HUES48 (cell line): ENCODE measurements around the gene PRR35.

Experiments
- H3K27ac ChIP-seq: one replicate; pipeline ENCODE4 v1.7.0; 2013; ENCODE audit warnings: low read depth, low read length, inconsistent platforms
- H3K27me3 ChIP-seq: 2 replicates; pipeline ENCODE4 v1.6.1; 2013; ENCODE audit warnings: mild to moderate bottlenecking, low read length; ENCODE audit not compliant: control insufficient read depth, insufficient read depth
- H3K36me3 ChIP-seq: 2 replicates; pipeline ENCODE4 v1.6.1; 2013; ENCODE audit warnings: low read length; ENCODE audit not compliant: control insufficient read depth, insufficient read depth
- H3K4me1 ChIP-seq: 2 replicates; pipeline ENCODE4 v1.6.1; 2013; ENCODE audit warnings: mild to moderate bottlenecking, low read length; ENCODE audit not compliant: control insufficient read depth, insufficient read depth
- H3K4me3 ChIP-seq: 2 replicates; pipeline ENCODE4 v1.5.1; 2013; ENCODE audit warnings: mild to moderate bottlenecking, low read depth, low read length
- H3K9ac ChIP-seq: 2 replicates; pipeline ENCODE4 v1.6.1; 2013; ENCODE audit warnings: mild to moderate bottlenecking, low read depth, low read length, moderate library complexity
- H3K9me3 ChIP-seq: 2 replicates; pipeline ENCODE4 v1.6.1; 2013; ENCODE audit warnings: low read length; ENCODE audit not compliant: control insufficient read depth, insufficient read depth

PRR35 gene

DNA sequence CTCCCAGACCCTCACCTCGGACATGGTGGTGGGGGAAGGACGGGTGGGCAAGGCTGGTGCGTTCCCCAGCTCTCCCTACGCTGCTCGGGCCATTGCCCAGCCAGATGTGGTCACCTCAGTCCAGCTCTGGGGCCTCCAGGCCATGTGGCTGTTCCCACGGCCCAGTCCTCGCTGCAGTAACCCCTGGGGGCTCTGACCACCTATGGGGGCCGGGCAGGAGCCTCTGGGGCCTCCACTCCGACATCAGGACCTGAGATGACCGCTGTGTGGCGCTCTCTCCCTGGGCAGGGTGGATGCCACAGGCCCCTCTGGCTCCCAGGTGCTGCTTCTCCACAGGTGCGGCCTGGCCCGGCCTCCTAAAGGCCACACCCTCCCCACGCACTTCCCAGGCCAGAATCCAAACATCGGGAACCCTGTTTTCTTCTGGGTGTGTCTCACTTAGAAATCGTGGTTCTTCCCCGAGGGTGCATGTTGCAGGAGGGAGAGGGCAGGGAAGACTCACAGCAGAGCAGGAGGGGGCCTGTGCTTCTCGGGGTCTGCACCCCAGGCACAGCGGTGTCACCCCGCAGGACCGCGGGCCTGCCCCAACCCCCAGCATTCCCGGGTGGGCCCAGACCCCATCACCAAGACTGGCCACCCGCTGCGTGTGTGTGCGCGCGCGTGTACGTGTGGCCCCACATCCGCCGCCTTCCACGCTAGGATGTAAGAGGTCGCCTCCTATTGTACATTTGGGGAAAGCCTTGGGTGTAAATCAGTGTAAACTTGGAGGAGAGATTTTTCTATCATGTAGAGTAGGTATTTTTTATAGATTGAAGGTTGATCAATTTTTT is 38.6 kb upstream of the PRR35 start:
- Histone ChIP-seq H3K27me3 (no peaks in the 10 kb centered on the region), H3K9ac (no peak overlapping the region), H3K9me3 (no peaks in the 10 kb centered on the region), H3K4me1 (peaks cover 7% of the 10 kb centered on the region; the same call in 1 of the 2 replicates), H3K36me3 (peaks cover 31% of the 10 kb centered on the region), H3K27ac (no peak overlapping the region), H3K4me3 (no peak overlapping the region)

DNA sequence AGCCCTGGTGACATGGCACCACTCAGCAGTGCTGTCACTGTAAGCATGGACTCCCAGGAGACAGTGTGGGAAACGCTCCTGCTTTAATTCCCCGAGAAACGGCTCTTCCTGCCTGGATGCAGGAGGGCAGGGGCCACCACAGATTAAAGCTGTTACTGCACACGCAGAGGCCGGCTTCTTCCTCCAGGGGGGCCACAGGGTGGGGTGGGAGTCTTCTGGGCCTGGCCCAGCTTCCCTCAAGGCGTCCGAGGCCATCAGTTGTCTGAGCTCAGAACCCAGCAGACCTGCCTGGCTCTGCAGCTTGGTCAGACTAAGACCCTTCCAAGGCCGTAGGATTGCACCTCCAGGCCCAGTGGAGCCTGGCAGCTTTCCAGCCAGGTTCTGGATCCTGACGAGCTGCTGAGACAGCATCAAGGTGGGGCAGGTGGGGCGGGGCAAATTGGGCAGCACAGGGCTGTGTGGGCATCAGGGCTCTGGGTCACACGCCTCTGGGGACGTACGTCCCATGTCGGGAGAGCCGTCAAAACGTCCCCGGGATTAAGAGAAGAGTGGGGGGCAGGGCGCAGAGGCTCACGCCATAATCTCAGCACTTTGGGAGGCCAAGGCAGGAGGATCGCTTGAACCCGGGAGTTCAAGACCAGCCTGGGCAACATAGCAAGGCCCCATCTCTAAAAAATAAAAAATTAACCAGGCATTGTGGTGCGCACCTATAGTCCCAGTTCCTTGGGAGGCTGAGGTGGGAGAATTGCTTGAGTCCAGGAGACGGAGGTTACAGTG is 37.7 kb upstream of the PRR35 start:
- H3K9me3 ChIP-seq = no peaks in the 10 kb centered on the region
- no peaks in the 10 kb centered on the region for H3K27me3 ChIP-seq
- no peak overlapping the region for H3K4me3 ChIP-seq
- no peak overlapping the region for H3K27ac ChIP-seq
- no peak overlapping the region for H3K9ac ChIP-seq
- H3K36me3 ChIP-seq = peaks cover 28% of the 10 kb centered on the region
- H3K4me1 ChIP-seq = peaks cover 7% of the 10 kb centered on the region; the same call in 1 of the 2 replicates

DNA sequence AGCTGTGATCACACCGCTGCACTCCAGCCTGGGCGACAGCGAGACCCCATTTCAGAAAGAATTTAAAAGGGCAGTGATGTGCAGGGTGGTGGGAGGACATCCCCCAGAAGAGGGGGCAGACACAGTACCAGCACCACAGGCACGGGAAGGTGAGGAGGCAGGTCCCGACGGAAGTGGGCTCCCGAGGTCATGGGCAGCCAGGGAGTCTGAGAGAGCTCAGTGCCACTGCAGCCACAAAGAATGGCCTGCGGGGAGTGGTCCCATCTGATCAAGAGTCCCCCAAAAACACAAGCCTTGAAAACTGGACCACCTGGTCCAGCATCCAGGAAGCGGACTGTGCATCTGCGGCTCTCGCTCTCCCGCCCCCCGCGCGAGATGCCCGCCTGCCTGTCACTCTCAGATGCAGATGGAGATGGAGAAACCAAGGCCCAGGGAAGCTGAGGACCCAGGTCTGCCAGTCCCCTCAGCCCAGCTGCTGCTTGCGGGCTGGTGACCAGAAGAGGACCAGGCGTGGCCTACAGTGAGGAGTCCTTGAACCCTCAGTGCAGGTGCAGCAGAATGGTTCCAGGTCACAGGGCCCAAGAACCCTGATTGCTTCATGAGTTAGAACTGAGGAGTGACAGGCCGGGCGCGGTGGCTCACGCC is 37.0 kb upstream of the PRR35 start:
- Histone ChIP-seq H3K36me3 (peaks cover 28% of the 10 kb centered on the region), H3K9me3 (no peaks in the 10 kb centered on the region), H3K4me1 (peaks cover 7% of the 10 kb centered on the region; the same call in 1 of the 2 replicates), H3K27ac (no peak overlapping the region), H3K9ac (no peak overlapping the region), H3K4me3 (no peak overlapping the region), H3K27me3 (no peaks in the 10 kb centered on the region)

DNA sequence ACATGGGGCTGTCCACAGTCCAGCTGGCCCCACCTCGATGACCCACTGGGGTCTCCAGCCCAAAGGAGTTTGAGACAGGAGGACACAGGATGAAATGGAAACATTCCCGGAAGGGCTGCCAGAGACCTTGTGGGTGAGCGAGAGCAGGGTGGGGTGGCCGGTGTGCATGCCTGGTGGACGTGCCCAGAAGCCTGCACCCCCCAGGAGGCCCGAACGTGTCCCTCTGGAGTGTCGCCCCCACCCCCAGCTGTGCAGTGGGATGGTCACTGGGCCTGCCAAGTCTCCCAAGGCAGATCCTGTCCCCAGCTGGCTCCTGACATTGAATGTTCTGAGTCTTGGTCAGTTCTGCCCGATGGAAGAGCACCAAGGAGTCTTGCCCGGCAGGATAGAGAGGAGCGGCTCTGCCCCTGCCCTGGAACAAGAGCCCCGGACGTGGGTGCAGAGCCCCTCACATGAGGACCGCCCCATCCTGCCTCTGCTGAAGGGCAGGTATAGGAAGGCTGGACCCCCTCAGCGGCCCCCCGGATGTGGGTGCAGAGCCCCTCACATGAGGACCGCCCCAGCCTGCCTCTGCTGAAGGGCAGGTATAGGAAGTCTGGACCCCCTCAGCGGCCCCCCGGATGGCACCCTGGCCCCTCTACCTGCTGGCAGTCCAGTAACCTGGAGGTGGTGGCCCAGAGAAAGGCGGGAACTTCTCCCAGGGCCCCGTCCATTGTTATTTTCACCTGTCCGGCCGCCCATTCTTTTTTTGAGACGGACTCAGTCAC is 35.7 kb upstream of the PRR35 start:
- no peaks in the 10 kb centered on the region for H3K9me3 ChIP-seq
- no peak overlapping the region for H3K4me3 ChIP-seq
- H3K36me3 ChIP-seq = peaks cover 19% of the 10 kb centered on the region
- peaks cover 13% of the 10 kb centered on the region; the same call in 1 of the 2 replicates for H3K4me1 ChIP-seq
- no peaks in the 10 kb centered on the region for H3K27me3 ChIP-seq
- H3K9ac ChIP-seq = no peak overlapping the region
- H3K27ac ChIP-seq = no peak overlapping the region

DNA sequence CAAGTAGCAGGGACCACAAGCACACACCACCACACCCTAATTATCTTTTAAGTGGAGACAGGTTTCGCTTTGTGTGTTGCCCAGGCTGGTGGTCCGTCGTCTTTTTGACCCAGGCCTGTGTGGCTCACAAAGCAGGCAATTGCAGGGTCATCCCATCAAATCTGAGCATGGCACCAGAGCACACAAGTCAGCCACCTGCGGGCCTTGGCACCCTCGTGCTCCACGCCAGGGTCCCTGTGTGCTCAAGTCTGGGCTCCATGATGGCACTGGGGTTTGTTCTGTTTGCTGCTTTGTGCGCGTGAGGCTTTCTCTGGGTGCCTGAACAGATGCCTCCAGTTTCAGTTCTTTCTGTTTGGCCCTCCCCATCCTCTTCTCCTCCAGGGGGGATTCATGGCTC is 35.1 kb upstream of the PRR35 start:
- no peak overlapping the region for H3K4me3 ChIP-seq
- H3K36me3 ChIP-seq = peaks cover 12% of the 10 kb centered on the region
- no peak overlapping the region for H3K9ac ChIP-seq
- H3K27me3 ChIP-seq = no peaks in the 10 kb centered on the region
- H3K9me3 ChIP-seq = no peaks in the 10 kb centered on the region
- H3K4me1 ChIP-seq = peaks cover 13% of the 10 kb centered on the region; the same call in 1 of the 2 replicates
- peak overlapping the region; percentile 3 for H3K27ac ChIP-seq

DNA sequence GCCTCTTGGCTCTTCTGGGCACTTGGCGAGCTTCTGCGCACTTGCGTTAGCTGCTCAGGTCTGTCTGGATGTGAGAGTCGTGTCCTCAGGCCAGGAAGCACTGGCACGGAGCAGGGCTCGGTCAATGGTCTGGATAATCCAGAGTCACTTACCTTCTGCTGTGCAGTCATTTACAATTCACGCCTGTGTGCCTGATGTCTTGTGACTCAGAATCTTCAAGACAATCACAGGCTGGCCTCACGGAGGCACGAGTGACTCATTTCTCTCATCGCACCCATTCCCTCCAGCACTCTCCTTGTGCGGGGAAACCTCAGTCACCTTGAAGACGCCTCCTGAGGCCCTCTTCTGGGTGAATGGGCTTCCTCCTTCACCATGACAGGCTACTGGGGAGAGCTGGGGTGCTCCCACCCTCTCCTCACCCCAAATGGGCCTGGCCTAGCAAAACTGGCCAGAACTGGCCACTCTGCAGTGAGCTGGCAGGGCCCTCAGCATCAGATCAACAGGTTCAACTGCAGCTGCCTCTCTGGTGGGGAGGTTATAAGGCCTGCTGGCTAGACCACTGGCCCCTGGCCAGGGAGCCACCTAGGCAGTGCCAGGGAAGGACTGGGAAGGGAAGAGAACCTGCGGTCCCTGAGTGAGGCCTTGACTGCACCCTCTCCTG is 34.5 kb upstream of the PRR35 start:
- H3K36me3 ChIP-seq = peaks cover 7% of the 10 kb centered on the region; the same call in 1 of the 2 replicates
- H3K4me3 ChIP-seq = peak overlapping the region; percentile 93; the same call in 1 of the 2 replicates
- H3K27me3 ChIP-seq = no peaks in the 10 kb centered on the region
- H3K4me1 ChIP-seq = peaks cover 13% of the 10 kb centered on the region; the same call in 1 of the 2 replicates
- H3K9me3 ChIP-seq = no peaks in the 10 kb centered on the region
- H3K9ac ChIP-seq = no peak overlapping the region
- peak overlapping the region; percentile 3 for H3K27ac ChIP-seq

DNA sequence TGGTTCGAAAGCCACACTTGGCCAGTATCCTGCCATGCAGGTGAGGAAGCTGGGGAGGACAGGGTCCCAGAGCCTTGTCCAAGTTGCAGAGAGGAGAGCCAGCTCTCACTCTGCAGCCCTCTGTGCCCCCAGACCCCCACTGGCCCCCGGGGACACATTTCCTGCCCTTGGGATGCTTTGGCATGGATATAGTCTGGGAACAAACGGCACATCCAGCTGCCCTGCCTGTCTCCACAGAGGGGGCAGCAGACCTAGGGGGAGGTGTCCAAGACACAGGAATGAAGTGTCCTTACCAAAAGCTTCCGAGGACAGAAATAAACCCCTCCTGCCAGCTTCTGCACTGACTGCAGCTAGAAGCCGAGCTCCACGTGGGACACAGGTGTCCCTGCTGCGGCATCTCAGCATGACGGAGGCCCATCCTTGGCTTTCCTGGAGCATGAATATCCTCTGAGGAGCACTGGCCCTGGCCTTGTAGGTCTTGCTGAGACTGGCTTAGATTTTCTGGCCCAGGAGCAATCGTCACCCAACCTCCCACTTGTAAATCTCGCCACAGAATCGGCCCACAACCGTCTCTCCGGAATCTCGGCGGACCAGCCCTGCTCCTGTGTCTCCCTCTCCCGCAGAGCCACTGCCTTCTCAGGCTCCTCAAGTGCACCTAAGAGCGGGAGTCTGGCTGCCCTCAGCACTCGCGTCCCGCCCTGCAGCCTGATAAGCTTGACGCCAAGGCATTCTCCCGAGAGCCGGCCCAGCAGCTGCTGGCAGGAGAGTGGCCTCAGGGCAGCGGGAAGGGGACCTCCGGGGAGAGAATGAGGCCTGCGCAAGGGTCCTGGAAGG is 33.8 kb upstream of the PRR35 start:
- Histone ChIP-seq H3K27ac (peak overlapping the region; percentile 92), H3K9me3 (no peaks in the 10 kb centered on the region), H3K27me3 (no peaks in the 10 kb centered on the region), H3K4me3 (peak overlapping the region; percentile 93), H3K9ac (peak overlapping the region; percentile 71), H3K4me1 (peaks cover 13% of the 10 kb centered on the region; the same call in 1 of the 2 replicates), H3K36me3 (0 out of 2 replicates have a peak, but pooled peaks cover 4% of the 10 kb centered on the region)

DNA sequence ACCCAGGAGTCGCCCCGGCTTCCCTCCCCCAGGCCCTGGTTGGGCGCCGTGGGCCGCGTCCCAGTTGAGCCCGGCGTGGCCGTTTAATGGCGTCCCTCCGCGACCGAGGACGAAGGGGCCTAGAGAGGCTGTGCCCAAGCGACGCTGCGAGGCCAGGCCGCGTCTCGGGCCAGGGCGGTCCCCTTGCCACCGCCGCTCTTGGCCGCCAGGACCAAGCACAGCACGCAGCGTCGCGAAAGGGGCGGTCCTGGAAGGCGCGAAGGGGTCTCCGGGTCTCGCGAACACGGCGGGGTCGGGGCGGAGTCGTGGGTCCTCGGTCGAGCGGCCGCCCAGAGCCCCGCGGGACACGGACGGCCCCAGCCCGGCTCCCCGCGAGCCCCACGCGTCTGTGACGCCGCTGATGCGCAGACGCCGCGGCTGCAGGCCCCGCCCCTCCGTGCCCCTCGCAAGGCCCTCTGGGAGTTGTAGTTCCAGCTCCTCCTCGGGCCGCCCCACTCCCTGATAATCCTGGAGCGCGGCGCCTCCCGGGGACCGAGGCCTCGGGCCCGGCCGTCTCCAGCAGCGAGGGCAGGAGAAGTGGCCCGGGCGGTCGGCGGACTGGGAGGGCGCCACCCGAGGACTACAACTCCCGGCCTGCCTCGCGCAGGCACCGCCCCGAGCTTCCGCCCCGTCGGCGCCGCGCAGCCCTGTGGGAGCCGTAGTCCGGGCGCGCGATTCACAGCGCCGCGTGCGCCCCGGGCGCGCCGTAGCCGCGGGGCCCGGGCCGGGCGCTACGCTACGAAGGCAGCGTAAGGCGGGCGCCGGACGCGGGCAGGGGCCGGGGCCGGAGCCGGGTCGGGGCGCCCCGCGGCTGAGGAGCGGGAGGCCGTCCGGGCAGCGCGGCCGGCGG is 32.9 kb upstream of the PRR35 start, which contains the start of gene CAPN15:
Gene CAPN15 (plus strand): TSS at position 698 of the 889 bp plus-strand sequence. CDS start 19,127 bp downstream, outside the sequence.
- peak within 1 kb of the TSS; percentile 92 for H3K27ac ChIP-seq
- H3K4me3 ChIP-seq = peak within 1 kb of the TSS; percentile 93
- H3K9me3 ChIP-seq = no peaks in the 10 kb centered on the region
- H3K27me3 ChIP-seq = no peaks in the 10 kb centered on the region
- H3K36me3 ChIP-seq = 0 out of 2 replicates have a peak, but pooled peaks cover 4% of the 10 kb centered on the region
- H3K9ac ChIP-seq = peak within 1 kb of the TSS; percentile 71
- peaks cover 13% of the 10 kb centered on the region; the same call in 1 of the 2 replicates for H3K4me1 ChIP-seq
